Mucosa of descending colon (tissue), 3 donors: ENCODE data around the gene FBXL17. TPM values are rescaled to one million over a fixed set of nuclear protein-coding genes. Genes with fewer than 3 reads are reported as not detected.
A peak's percentile ranks its signal among the peaks of the same experiment; 100 is the strongest.

Experiments used
- ATAC-seq: fragments of 200-7000 bp; cut with Tn5 transposase; one replicate; pipeline ENCODE4 v1.9.1; 2020; ENCODE audit warnings: mild to moderate bottlenecking, moderate library complexity
- DNase-seq, 3 donors: peaks; one replicate each; pipeline ENCODE4 v3.0.0-alpha.2; 2020
- H3K36me3 ChIP-seq: fragments of 200-600 bp; one replicate; pipeline ENCODE4 v1.8.0; 2021; ENCODE audit warnings: low read depth, mild to moderate bottlenecking
- H3K4me1 ChIP-seq: fragments of 200-600 bp; one replicate; pipeline ENCODE4 v1.8.0; 2021; ENCODE audit warnings: low read depth, mild to moderate bottlenecking
- H3K4me3 ChIP-seq: fragments of 200-600 bp; one replicate; pipeline ENCODE4 v1.8.0; 2021; ENCODE audit warnings: mild to moderate bottlenecking
- H3K9me3 ChIP-seq: fragments of 200-600 bp; one replicate; pipeline ENCODE4 v1.8.0; 2021; ENCODE audit warnings: mild to moderate bottlenecking
- CTCF ChIP-seq: fragments of 200-600 bp; IDR thresholded peaks from one replicate; pipeline ENCODE4 v1.8.0; 2022; ENCODE audit warnings: antibody characterized with exemption, mild to moderate bottlenecking
- intact Hi-C, 2 donors: fragments of 100-400 bp; cut with DNase I in 1 of 2; cut with micrococcal nuclease in 1 of 2; formaldehyde crosslinking; loops; one replicate each; pipeline versions ENCODE4 v1.11.0 to v1.11.1; 2022; cut with DNase I, micrococcal nuclease
- total RNA-seq, 3 donors: library from RNA; stranded (reverse); fragmentation: NEBNext Ultra II Directional in 2 of 3; extraction: Animal tissue kit (Norgen Biotek cat#: 25700) in 2 of 3; gene quantifications; one replicate each; pipeline versions ENCODE4 v1.2.1 to v1.2.4, GENCODE V29; 2021 to 2023
- donor health status: DM: no; HTN: no; CAD: no; lungs with moderate emphysema.
- donor health status: DM: no; HTN: no; CAD: no.
- donor health status: DM: no; HTN: yes; CAD: no.

FBXL17 gene
- total RNA-seq, 3 donors from 2014 or later: 22.8 to 25.6 (median 23.8) TPM

- TF ChIP-seq CTCF: no peak
- DNase-seq (no peak), ATAC-seq (no peak)
- no peak overlapping the region for H3K4me3 ChIP-seq
- H3K9me3 ChIP-seq: no peaks in the 10 kb centered on the region
- intact Hi-C loops: no loop called here
- H3K4me1 ChIP-seq: no peaks in the 10 kb centered on the region
- no peaks in the 10 kb centered on the region for H3K36me3 ChIP-seq
Measured at GRCh38 chr5:107993341-107993740, 388.6 kb downstream of the FBXL17 start.

GRCh38 chr5:107990881-107991810 lies 390.8 kb downstream of the FBXL17 start:
- DNase-seq (no peak), ATAC-seq (no peak)
- Histone ChIP-seq H3K4me1 (no peaks in the 10 kb centered on the region), H3K9me3 (no peaks in the 10 kb centered on the region), H3K4me3 (no peak overlapping the region), H3K36me3 (no peaks in the 10 kb centered on the region)
- TF ChIP-seq CTCF: no peak
- intact Hi-C loops: no loop called here

DNA sequence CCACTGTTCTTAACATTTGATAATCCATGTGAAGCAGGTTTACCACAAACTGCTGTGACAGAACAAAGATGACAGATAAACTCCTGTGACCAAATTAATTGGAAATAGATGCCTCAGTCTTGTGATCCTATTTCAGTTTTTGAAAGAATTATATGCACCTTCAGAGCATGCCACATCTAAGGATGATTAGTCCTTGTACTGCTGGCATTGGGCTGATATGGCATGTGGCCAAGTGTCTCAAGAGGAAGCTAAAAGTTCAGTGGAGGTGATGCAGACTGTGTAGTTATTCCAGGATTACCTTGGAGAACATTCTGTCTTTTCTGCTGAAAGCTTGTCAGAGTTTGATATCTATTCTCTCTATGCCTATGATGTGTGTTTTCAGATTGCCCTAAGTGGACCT lies 396.8 kb downstream of the FBXL17 start:
- Histone ChIP-seq H3K36me3 (no peaks in the 10 kb centered on the region), H3K9me3 (no peaks in the 10 kb centered on the region), H3K4me1 (no peaks in the 10 kb centered on the region), H3K4me3 (no peak overlapping the region)
- DNase-seq (peak in 1 of 3 donors; percentile 35), ATAC-seq (no peak)
- intact Hi-C loops: no loop called here
- no peak for TF ChIP-seq CTCF

DNA sequence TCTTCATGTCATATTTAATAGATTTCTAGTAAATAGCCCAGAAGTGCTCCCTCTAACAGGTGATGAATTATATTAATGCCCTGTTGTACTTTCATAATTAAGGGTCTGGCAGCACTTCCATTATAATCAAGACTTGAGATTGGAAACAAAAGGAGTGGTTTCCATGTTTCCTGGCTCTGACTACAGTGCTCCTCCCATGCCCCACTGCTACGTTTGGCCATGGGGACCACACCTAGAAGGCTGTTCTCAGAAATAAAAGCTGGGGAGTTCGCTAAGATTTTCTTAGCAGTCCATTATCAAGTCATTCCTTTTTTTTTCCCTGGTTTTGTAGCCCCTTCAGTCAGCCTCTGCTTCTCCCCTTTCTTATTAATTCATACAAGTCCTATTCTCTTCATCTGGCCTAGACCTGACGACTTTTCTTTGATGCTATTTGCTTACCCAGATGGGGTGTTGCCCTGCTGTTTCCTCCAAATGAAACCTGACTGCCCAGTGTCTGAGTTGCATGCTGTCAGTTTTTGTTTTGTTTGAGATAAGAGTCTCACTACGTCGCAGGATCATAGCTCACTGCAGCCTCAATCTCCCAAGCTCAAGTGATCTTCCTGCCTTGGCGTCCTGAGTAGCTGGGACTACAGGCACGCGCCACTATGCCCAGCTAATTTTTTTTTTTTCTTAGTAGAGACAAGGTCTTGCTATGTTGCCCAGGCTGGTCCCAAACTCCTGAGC lies 399.0 kb downstream of the FBXL17 start:
- TF ChIP-seq CTCF: no peak
- H3K4me3 ChIP-seq: no peak overlapping the region
- no peaks in the 10 kb centered on the region for H3K9me3 ChIP-seq
- ATAC-seq (no peak), DNase-seq (no peak)
- H3K36me3 ChIP-seq: no peaks in the 10 kb centered on the region
- intact Hi-C loops: no loop called here
- no peaks in the 10 kb centered on the region for H3K4me1 ChIP-seq

- ATAC-seq: no peak
- no peaks in the 10 kb centered on the region for H3K36me3 ChIP-seq
- no peak overlapping the region for H3K4me3 ChIP-seq
- DNase-seq: no peak
- intact Hi-C loops: no loop called here
- no peak for TF ChIP-seq CTCF
- H3K9me3 ChIP-seq: no peaks in the 10 kb centered on the region
- no peaks in the 10 kb centered on the region for H3K4me1 ChIP-seq
Measured at GRCh38 chr5:107980923-107981692, 400.8 kb downstream of the FBXL17 start.
